Neuronal stem cell (in vitro differentiated cells): ENCODE measurements around the gene ZNF618.

Source experiments
- DNase-seq: peaks from one replicate; pipeline ENCODE4 v3.0.0-alpha.2; 2013; ENCODE audit warnings: low spot score
- H2AFZ ChIP-seq: one replicate; pipeline ENCODE4 v1.6.1; 2013; ENCODE audit warnings: mild to moderate bottlenecking, low read length, inconsistent platforms
- H2AK5ac ChIP-seq: 2 replicates; pipeline ENCODE4 v1.6.1; 2013; ENCODE audit warnings: low read depth, mild to moderate bottlenecking, inconsistent platforms, low read length, moderate library complexity, mixed read lengths
- H2BK120ac ChIP-seq: 2 replicates; pipeline ENCODE4 v1.6.1; 2013; ENCODE audit warnings: low read depth, mild to moderate bottlenecking, inconsistent platforms, low read length, moderate library complexity, mixed read lengths
- H2BK12ac ChIP-seq: one replicate; pipeline ENCODE4 v1.6.1; 2013; ENCODE audit warnings: low read length, inconsistent platforms
- H2BK15ac ChIP-seq: 2 replicates; pipeline ENCODE4 v1.6.1; 2013; ENCODE audit warnings: mild to moderate bottlenecking, low read length, inconsistent platforms, mixed read lengths
- H2BK5ac ChIP-seq: one replicate; pipeline ENCODE4 v1.6.1; 2013; ENCODE audit warnings: inconsistent platforms, mild to moderate bottlenecking, low read length, moderate library complexity
- H3K14ac ChIP-seq: one replicate; pipeline ENCODE4 v1.6.1; 2013; ENCODE audit warnings: low read length, inconsistent platforms
- H3K18ac ChIP-seq: 2 replicates; pipeline ENCODE4 v1.6.1; 2013; ENCODE audit warnings: low read length, inconsistent platforms
- H3K23ac ChIP-seq: 2 replicates; pipeline ENCODE4 v1.6.1; 2013; ENCODE audit warnings: low read depth, mild to moderate bottlenecking, mixed read lengths, low read length, inconsistent platforms; ENCODE audit not compliant: poor library complexity
- H3K27ac ChIP-seq: replicated peaks from 3 replicates; pipeline ENCODE4 v1.5.1; 2013; ENCODE audit warnings: low read length, inconsistent platforms
- H3K27me3 ChIP-seq, 3 experiments: 2 replicates each; pipeline ENCODE4 v1.6.1; 2013; ENCODE audit warnings: low read length in 3 of 3, mild to moderate bottlenecking in 2 of 3, inconsistent platforms in 1 of 3, low read depth in 1 of 3, mixed read lengths in 1 of 3, moderate library complexity in 1 of 3; ENCODE audit not compliant: control insufficient read depth in 3 of 3, insufficient read depth in 3 of 3
- H3K36me3 ChIP-seq, 2 donors: replicated peaks in 1 of 2; 2 replicates each; pipeline ENCODE4 v1.6.1; 2013; ENCODE audit warnings: low read length in 2 of 2; ENCODE audit not compliant: control insufficient read depth in 2 of 2, insufficient read depth in 2 of 2
- H3K4ac ChIP-seq: 2 replicates; pipeline ENCODE4 v1.6.1; 2013; ENCODE audit warnings: inconsistent platforms, mild to moderate bottlenecking, low read length, moderate library complexity
- H3K4me1 ChIP-seq, 2 donors: 1 replicate in 1 of 2; 2 replicates in 1 of 2; pipeline ENCODE4 v1.6.1; 2013; ENCODE audit warnings: low read length in 2 of 2, low read depth in 1 of 2; ENCODE audit not compliant: control insufficient read depth in 2 of 2, insufficient read depth in 1 of 2
- H3K4me2 ChIP-seq: one replicate; pipeline ENCODE4 v1.6.1; 2013; ENCODE audit warnings: mild to moderate bottlenecking, low read length, inconsistent platforms; ENCODE audit not compliant: insufficient read depth, poor library complexity, severe bottlenecking
- H3K4me3 ChIP-seq, 2 donors: 2 replicates each; pipeline ENCODE4 v1.5.1; 2013; ENCODE audit warnings: low read length in 2 of 2, mild to moderate bottlenecking in 2 of 2, inconsistent platforms in 1 of 2, moderate library complexity in 1 of 2
- H3K79me1 ChIP-seq: one replicate; pipeline ENCODE4 v1.6.1; 2013; ENCODE audit warnings: low read depth, mild to moderate bottlenecking, inconsistent platforms, low read length, moderate library complexity
- H3K9ac ChIP-seq: one replicate; pipeline ENCODE4 v1.6.1; 2013; ENCODE audit warnings: mild to moderate bottlenecking, low read depth, low read length, inconsistent platforms; ENCODE audit not compliant: poor library complexity
- H3K9me3 ChIP-seq, 2 donors: replicated peaks in 1 of 2; 2 replicates each; pipeline versions ENCODE3 to v1.6.1; 2013; ENCODE audit warnings: low read length in 2 of 2, mild to moderate bottlenecking in 2 of 2, inconsistent platforms in 1 of 2, low read depth in 1 of 2, mixed read lengths in 1 of 2, moderate library complexity in 1 of 2; ENCODE audit not compliant: control insufficient read depth in 2 of 2, insufficient read depth in 1 of 2
- H4K8ac ChIP-seq: one replicate; pipeline ENCODE4 v1.6.1; 2013; ENCODE audit warnings: low read depth, mild to moderate bottlenecking, inconsistent platforms, low read length, moderate library complexity
- H4K91ac ChIP-seq: one replicate; pipeline ENCODE4 v1.6.1; 2013; ENCODE audit warnings: low read length, low read depth, mild to moderate bottlenecking, inconsistent platforms; ENCODE audit not compliant: poor library complexity
- WGBS, 2 donors: extraction: QIAGEN DNeasy Blood & Tissue Kit; methylation state at CpG; one replicate each; pipeline ENCODE4 v1.1.7; 2013; ENCODE audit warnings: missing lambda C conversion rate in 2 of 2, mixed read lengths in 1 of 2; ENCODE audit not compliant: insufficient read length in 2 of 2, insufficient replicate concordance in 1 of 2; ENCODE audit errors: extremely low coverage in 2 of 2; 5-methylcytosine and 5-hydroxymethylcytosine counted together

Gene ZNF618

GRCh38 chr9:113844466-113844865, 31.6 kb upstream of the ZNF618 start:
- H4K91ac ChIP-seq, result no peak overlapping the region
- no peak for DNase-seq
- no peaks in the 10 kb centered on the region for H3K4me1 ChIP-seq

GRCh38 chr9:113851359-113851758, 24.8 kb upstream of the ZNF618 start:
- Histone ChIP-seq H3K27me3 (no peaks in the 10 kb centered on the region), H3K14ac (no peak overlapping the region), H3K23ac (no peak overlapping the region), H2BK15ac (no peak overlapping the region), H3K9me3 (no peaks in the 10 kb centered on the region), H3K36me3 (no peaks in the 10 kb centered on the region), H3K9ac (no peak overlapping the region), H3K18ac (no peak overlapping the region), H3K4me2 (no peak overlapping the region), H3K4me1 (no peaks in the 10 kb centered on the region), H3K79me1 (no peaks in the 10 kb centered on the region), H4K8ac (no peak overlapping the region), H3K27ac (no peak overlapping the region), H2AK5ac (no peak overlapping the region), H2BK12ac (no peak overlapping the region), H2AFZ (no peak overlapping the region), H4K91ac (no peak overlapping the region), H2BK5ac (no peak overlapping the region), H3K4me3 (no peak overlapping the region), H3K4ac (no peak overlapping the region), H2BK120ac (no peak overlapping the region)
- no peak for DNase-seq
- WGBS, 2 donors, result no CpG with 5 or more reads among the region's 25 CpGs

More at GRCh38 chr9:113844466-113844865, 31.6 kb upstream of the ZNF618 start:
- Histone ChIP-seq H2BK120ac (no peak overlapping the region), H3K4ac (no peak overlapping the region), H3K9ac (no peak overlapping the region), H3K4me2 (no peak overlapping the region), H4K8ac (no peak overlapping the region), H3K18ac (no peak overlapping the region), H3K23ac (no peak overlapping the region), H2BK5ac (no peak overlapping the region), H3K36me3 (no peaks in the 10 kb centered on the region), H3K79me1 (no peaks in the 10 kb centered on the region), H3K9me3 (no peaks in the 10 kb centered on the region), H2AFZ (no peak overlapping the region), H2AK5ac (no peak overlapping the region), H3K27ac (no peak overlapping the region), H3K14ac (no peak overlapping the region), H3K4me3 (no peak overlapping the region), H3K27me3 (no peaks in the 10 kb centered on the region), H2BK12ac (no peak overlapping the region), H2BK15ac (no peak overlapping the region)
- WGBS, 2 donors, result no CpG with 5 or more reads among the region's 1 CpG

- Histone ChIP-seq H3K27me3 (no peaks in the 10 kb centered on the region), H3K4me3 (no peak overlapping the region), H3K9me3 (no peaks in the 10 kb centered on the region), H3K18ac (no peak overlapping the region), H2BK5ac (no peak overlapping the region), H3K4me2 (no peak overlapping the region), H2BK120ac (no peak overlapping the region), H3K27ac (no peak overlapping the region), H3K23ac (no peak overlapping the region), H2BK15ac (no peak overlapping the region), H3K14ac (no peak overlapping the region), H4K8ac (no peak overlapping the region), H3K79me1 (no peaks in the 10 kb centered on the region), H3K36me3 (no peaks in the 10 kb centered on the region), H2AK5ac (no peak overlapping the region), H3K4ac (no peak overlapping the region), H4K91ac (no peak overlapping the region), H3K4me1 (no peaks in the 10 kb centered on the region), H2BK12ac (no peak overlapping the region), H2AFZ (no peak overlapping the region), H3K9ac (no peak overlapping the region)
- no CpG with 5 or more reads among the region's 1 CpG for WGBS, 2 donors
- DNase-seq, result no peak
Measured at GRCh38 chr9:113851873-113852272, 24.2 kb upstream of the ZNF618 start.

- Histone ChIP-seq H2BK15ac (no peak overlapping the region), H2BK5ac (no peak overlapping the region), H2AFZ (no peak overlapping the region), H3K4me2 (no peak overlapping the region), H3K23ac (no peak overlapping the region), H3K79me1 (no peaks in the 10 kb centered on the region), H3K9ac (no peak overlapping the region), H3K9me3 (no peaks in the 10 kb centered on the region), H2AK5ac (no peak overlapping the region), H3K36me3 (no peaks in the 10 kb centered on the region), H4K91ac (no peak overlapping the region), H3K14ac (no peak overlapping the region), H3K4me3 (no peak overlapping the region), H2BK12ac (no peak overlapping the region), H3K27ac (no peak overlapping the region), H2BK120ac (no peak overlapping the region), H4K8ac (no peak overlapping the region), H3K27me3 (no peaks in the 10 kb centered on the region), H3K4ac (no peak overlapping the region), H3K18ac (no peak overlapping the region), H3K4me1 (peaks cover 2 to 8% of the 10 kb centered on the region in 2 donors)
- no CpG with 5 or more reads among the region's 2 CpGs for WGBS, 2 donors
- DNase-seq, result no peak
Measured at GRCh38 chr9:113853333-113853732, 22.8 kb upstream of the ZNF618 start.
